ENCODE results near the gene GHSR.

The GHSR gene

GRCh38 chr3:172437713-172438112 is 10.5 kb downstream of the GHSR start:
- TF ChIP-seq CTCF (IDR thresholded peaks at IDR 0.05; ENCODE audit: low read length) = no peak
- TF ChIP-seq EZH2 (IDR thresholded peaks at IDR 0.05; ENCODE audit: borderline replicate concordance, low read length) = no peak
- Histone ChIP-seq H3K4me2 (ENCODE audit: low read length) (no peak overlapping the region), H2AFZ (ENCODE audit: low read length) (no peak overlapping the region), H3K9me2 (ENCODE audit: low read depth, low read length) (no peaks in the 10 kb centered on the region), H3K36me3 (ENCODE audit: insufficient read depth, low read length) (no peaks in the 10 kb centered on the region), H3K9ac (ENCODE audit: low read length) (no peak overlapping the region), H3K9me3 (ENCODE audit: low read length) (no peaks in the 10 kb centered on the region), H3K4me1 (ENCODE audit: insufficient read depth, low read length, severe bottlenecking) (no peaks in the 10 kb centered on the region), H3K27me3 (ENCODE audit: insufficient read depth, low read length) (no peaks in the 10 kb centered on the region), H3F3A (ENCODE audit: insufficient read depth, low read length) (no peaks in the 10 kb centered on the region), H3K79me2 (ENCODE audit: insufficient read depth, low read length) (no peaks in the 10 kb centered on the region), H3K27ac (ENCODE audit: low read depth, low read length, poor library complexity, severe bottlenecking) (no peak overlapping the region), H4K20me1 (ENCODE audit: insufficient read depth, low read length) (no peaks in the 10 kb centered on the region), H3K4me3 (ENCODE audit: low read depth, low read length, poor library complexity, severe bottlenecking) (no peak overlapping the region)

- Histone ChIP-seq H3K9me2 (ENCODE audit: low read depth, low read length) (no peaks in the 10 kb centered on the region), H3K79me2 (ENCODE audit: insufficient read depth, low read length) (no peaks in the 10 kb centered on the region), H3K9ac (ENCODE audit: low read length) (no peak overlapping the region), H3K4me1 (ENCODE audit: insufficient read depth, low read length, severe bottlenecking) (no peaks in the 10 kb centered on the region), H2AFZ (ENCODE audit: low read length) (no peak overlapping the region), H4K20me1 (ENCODE audit: insufficient read depth, low read length) (no peaks in the 10 kb centered on the region), H3K27ac (ENCODE audit: low read depth, low read length, poor library complexity, severe bottlenecking) (no peak overlapping the region), H3K4me2 (ENCODE audit: low read length) (no peak overlapping the region), H3K9me3 (ENCODE audit: low read length) (no peaks in the 10 kb centered on the region), H3F3A (ENCODE audit: insufficient read depth, low read length) (no peaks in the 10 kb centered on the region), H3K27me3 (ENCODE audit: insufficient read depth, low read length) (no peaks in the 10 kb centered on the region), H3K36me3 (ENCODE audit: insufficient read depth, low read length) (no peaks in the 10 kb centered on the region), H3K4me3 (ENCODE audit: low read depth, low read length, poor library complexity, severe bottlenecking) (no peak overlapping the region)
- TF ChIP-seq EZH2 (IDR thresholded peaks at IDR 0.05; ENCODE audit: borderline replicate concordance, low read length) (no peak), CTCF (IDR thresholded peaks at IDR 0.05; ENCODE audit: low read length) (no peak)
Observed at GRCh38 chr3:172415323-172415722, 32.9 kb downstream of the GHSR start.

DNA sequence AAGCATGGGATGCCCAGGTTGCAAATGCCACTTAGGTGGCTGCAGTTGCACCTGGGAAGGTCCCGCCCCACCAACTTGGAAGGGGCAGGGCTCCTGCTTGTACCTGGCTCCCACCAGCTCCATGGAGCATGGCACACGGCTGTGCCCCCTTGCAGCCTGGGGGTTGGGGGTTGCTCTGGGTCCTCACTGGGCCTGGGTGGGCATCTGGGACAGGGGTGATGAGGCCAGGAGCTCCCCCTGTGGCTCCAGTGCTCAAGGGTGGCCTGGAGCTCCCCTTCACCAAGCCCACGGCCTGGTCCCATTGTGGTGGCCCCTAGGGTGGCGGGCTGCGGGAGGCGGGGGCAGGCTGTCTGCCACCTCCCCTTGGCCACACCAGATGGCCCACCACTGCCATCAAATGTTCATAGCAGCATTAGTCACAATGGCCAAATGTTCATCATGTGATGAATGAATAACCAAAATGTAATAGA is 36.7 kb downstream of the GHSR start:
- no peaks in the 10 kb centered on the region for H3K36me3 ChIP-seq (ENCODE audit: insufficient read depth, low read length)
- TF ChIP-seq EZH2 (IDR thresholded peaks at IDR 0.05; ENCODE audit: borderline replicate concordance, low read length) (no peak), CTCF (IDR thresholded peaks at IDR 0.05; ENCODE audit: low read length) (no peak)
- no peaks in the 10 kb centered on the region for H3K4me1 ChIP-seq (ENCODE audit: insufficient read depth, low read length, severe bottlenecking)
- no peak overlapping the region for H3K4me2 ChIP-seq (ENCODE audit: low read length)
- no peaks in the 10 kb centered on the region for H3K27me3 ChIP-seq (ENCODE audit: insufficient read depth, low read length)
- H3F3A ChIP-seq (ENCODE audit: insufficient read depth, low read length) = no peaks in the 10 kb centered on the region
- no peaks in the 10 kb centered on the region for H3K9me3 ChIP-seq (ENCODE audit: low read length)
- H4K20me1 ChIP-seq (ENCODE audit: insufficient read depth, low read length) = no peaks in the 10 kb centered on the region
- H3K79me2 ChIP-seq (ENCODE audit: insufficient read depth, low read length) = no peaks in the 10 kb centered on the region
- no peaks in the 10 kb centered on the region for H3K9me2 ChIP-seq (ENCODE audit: low read depth, low read length)
- no peak overlapping the region for H3K4me3 ChIP-seq (ENCODE audit: low read depth, low read length, poor library complexity, severe bottlenecking)
- H3K9ac ChIP-seq (ENCODE audit: low read length) = no peak overlapping the region
- no peak overlapping the region for H2AFZ ChIP-seq (ENCODE audit: low read length)
- H3K27ac ChIP-seq (ENCODE audit: low read depth, low read length, poor library complexity, severe bottlenecking) = no peak overlapping the region
